Activated naive CD4-positive, alpha-beta T cell treated with Interleukin-2 at 50 U/mL for 16 hours (primary cell): ENCODE data around the gene RUNX2.
"Not testable (repeated sequence)": the region's sequence is repeated elsewhere in the genome, so short reads cannot be mapped to it uniquely, and the experiment has no call there.

Experiments
- DNase-seq: peaks from one replicate; pipeline ENCODE4 v3.0.0-alpha.2; 2020

The RUNX2 gene

GRCh38 chr6:45327956-45328522 is at the start of gene RUNX2:
Gene RUNX2 (plus strand): TSS chr6:45328330. CDS start chr6:45328727, 397 bp downstream.
- no peak for DNase-seq

GRCh38 chr6:45278367-45278766 is 49.8 kb upstream of the RUNX2 start:
- no peak for DNase-seq

- not testable (repeated sequence) for DNase-seq
Measured at GRCh38 chr6:45286707-45287106, 41.4 kb upstream of the RUNX2 start.

GRCh38 chr6:45289751-45290514 is 38.2 kb upstream of the RUNX2 start:
- no peak for DNase-seq

- no peak for DNase-seq
Measured at GRCh38 chr6:45293306-45293705, 34.8 kb upstream of the RUNX2 start.

- DNase-seq = not testable (repeated sequence)
Measured at GRCh38 chr6:45294065-45294701, 33.9 kb upstream of the RUNX2 start.

GRCh38 chr6:45297320-45297719 is 30.8 kb upstream of the RUNX2 start:
- no peak for DNase-seq

- DNase-seq = no peak
Measured at GRCh38 chr6:45299096-45299581, 29.0 kb upstream of the RUNX2 start.

- DNase-seq = no peak
Measured at GRCh38 chr6:45300736-45301135, 27.4 kb upstream of the RUNX2 start.

- no peak for DNase-seq
Measured at GRCh38 chr6:45301348-45302142, 26.6 kb upstream of the RUNX2 start.

- no peak for DNase-seq
Measured at GRCh38 chr6:45302832-45303231, 25.3 kb upstream of the RUNX2 start.

GRCh38 chr6:45305546-45305945 is 22.6 kb upstream of the RUNX2 start:
- DNase-seq = no peak

GRCh38 chr6:45310118-45310788 is 17.9 kb upstream of the RUNX2 start:
- no peak for DNase-seq

GRCh38 chr6:45314146-45314545 is 14.0 kb upstream of the RUNX2 start:
- DNase-seq = no peak

- DNase-seq = no peak
Measured at GRCh38 chr6:45320349-45320748, 7.8 kb upstream of the RUNX2 start.

GRCh38 chr6:45323656-45324224 is 4.4 kb upstream of the RUNX2 start:
- DNase-seq = no peak

GRCh38 chr6:45326698-45327417 is 1.3 kb upstream of the RUNX2 start:
- no peak for DNase-seq

- no peak for DNase-seq
Measured at GRCh38 chr6:45328523-45328922, 393 bp downstream of the RUNX2 start.

- DNase-seq = no peak
Measured at GRCh38 chr6:45344900-45345299, 16.8 kb downstream of the RUNX2 start.

- no peak for DNase-seq
Measured at GRCh38 chr6:45350186-45350710, 22.1 kb downstream of the RUNX2 start.

- DNase-seq = no peak
Measured at GRCh38 chr6:45351076-45351475, 22.9 kb downstream of the RUNX2 start.
